Spinal cord (tissue), 10 donors: ENCODE results near the gene GALNT6. TPM values are rescaled to one million over a fixed set of nuclear protein-coding genes. Genes with fewer than 3 reads are reported as not detected.

Source experiments
- DNase-seq, 6 donors: peaks; one replicate each; pipeline versions ENCODE4 v3.0.0 to v3.0.0-alpha.2; 2013 to 2015; ENCODE audit warnings: low spot score in 6 of 6, low read depth in 4 of 6
- H3K27ac ChIP-seq: one replicate; pipeline ENCODE4 v1.5.1; 2013; ENCODE audit warnings: low read depth, low read length, control low read depth
- H3K27me3 ChIP-seq: one replicate; pipeline ENCODE4 v1.6.1; 2013; ENCODE audit warnings: low read length; ENCODE audit not compliant: control insufficient read depth, insufficient read depth
- H3K36me3 ChIP-seq: one replicate; pipeline ENCODE4 v1.6.1; 2013; ENCODE audit warnings: low read length; ENCODE audit not compliant: control insufficient read depth, insufficient read depth
- H3K4me1 ChIP-seq: one replicate; pipeline ENCODE4 v1.6.1; 2013; ENCODE audit warnings: low read length; ENCODE audit not compliant: control insufficient read depth, insufficient read depth
- H3K4me3 ChIP-seq: one replicate; pipeline ENCODE4 v1.5.1; 2013; ENCODE audit warnings: low read depth, low read length, control low read depth
- H3K9me3 ChIP-seq: one replicate; pipeline ENCODE4 v1.6.1; 2013; ENCODE audit warnings: low read length; ENCODE audit not compliant: control insufficient read depth, insufficient read depth
- WGBS: methylation state at CpG from one replicate; pipeline ENCODE4 v1.1.5; 2013; ENCODE audit warnings: missing lambda C conversion rate; ENCODE audit not compliant: insufficient coverage; 5-methylcytosine and 5-hydroxymethylcytosine counted together
- long read RNA-seq, 4 donors: transcript quantifications; one replicate each; lab custom pipeline, GENCODE V29; 2026
- polyA plus RNA-seq, 2 donors: library from polyadenylated mRNA; unstranded; fragments of 120-200 nt; gene quantifications; one replicate each; pipeline ENCODE4 v1.2.1, GENCODE V29; 2013; ENCODE audit not compliant: insufficient read length in 2 of 2
- total RNA-seq, 2 donors: library from RNA; depleted of rRNA in 1 of 2; stranded (reverse); fragments of 120-200 nt in 1 of 2; fragments of >200 nt in 1 of 2; gene quantifications; one replicate each; pipeline versions ENCODE4 v1.2.3 to v1.2.4, GENCODE V29; 2013 to 2014
- donor health status: healthy.

GALNT6 gene
- 1 to 10 TPM; 1.2 to 5.0 TPM for total RNA-seq
- polyA plus RNA-seq = under 1 TPM; 0.80 to 0.82 TPM
- long read RNA-seq, donor 1 = 0 reads
- long read RNA-seq, donor 2 = 0 reads
- long read RNA-seq, donor 3 = 0 reads
- long read RNA-seq, donor 4 = 0 reads

- H3K4me3 ChIP-seq = peak within 1 kb of the TSS; percentile 43
- DNase-seq = peak in 1 of 6 donors; percentile 21
- H3K4me1 ChIP-seq = peaks cover 28% of the 10 kb centered on the region
- H3K36me3 ChIP-seq = no peaks in the 10 kb centered on the region
- peaks cover 49% of the 10 kb centered on the region for H3K27me3 ChIP-seq
- H3K27ac ChIP-seq = no peak within 1 kb of the TSS
- under 1% methylated on average over 73 of the region's 73 CpGs for WGBS
- no peaks in the 10 kb centered on the region for H3K9me3 ChIP-seq
These were observed at the start of gene GALNT6 for GRCh38 chr12:51391283-51392123. TSS of gene GALNT6 (minus strand) at chr12:51391406. CDS start at chr12:51379781, 11,625 bp downstream.

GRCh38 chr12:51439330-51439729 lies 48.1 kb upstream of the GALNT6 start:
- WGBS = 75% methylated on average over 2 of the region's 2 CpGs
- Histone ChIP-seq H3K4me3 (no peak overlapping the region), H3K36me3 (no peaks in the 10 kb centered on the region), H3K4me1 (no peaks in the 10 kb centered on the region), H3K9me3 (no peaks in the 10 kb centered on the region), H3K27ac (no peak overlapping the region), H3K27me3 (no peaks in the 10 kb centered on the region)
- DNase-seq = no peak

GRCh38 chr12:51437431-51437830 lies 46.2 kb upstream of the GALNT6 start:
- Histone ChIP-seq H3K4me3 (no peak overlapping the region), H3K9me3 (no peaks in the 10 kb centered on the region), H3K27me3 (no peaks in the 10 kb centered on the region), H3K4me1 (no peaks in the 10 kb centered on the region), H3K27ac (no peak overlapping the region), H3K36me3 (no peaks in the 10 kb centered on the region)
- no peak for DNase-seq
- WGBS = 82% methylated on average over 1 of the region's 1 CpG

- Histone ChIP-seq H3K9me3 (no peaks in the 10 kb centered on the region), H3K36me3 (no peaks in the 10 kb centered on the region), H3K27ac (no peak overlapping the region), H3K27me3 (no peaks in the 10 kb centered on the region), H3K4me1 (no peaks in the 10 kb centered on the region), H3K4me3 (no peak overlapping the region)
- WGBS = no CpG with 5 or more reads among the region's 1 CpG
- no peak for DNase-seq
These were observed 43.1 kb upstream of the GALNT6 start for GRCh38 chr12:51434305-51434704.

GRCh38 chr12:51432921-51433320 lies 41.7 kb upstream of the GALNT6 start:
- DNase-seq = no peak
- H3K27ac ChIP-seq = no peak overlapping the region
- no peaks in the 10 kb centered on the region for H3K9me3 ChIP-seq
- 80% methylated on average over 1 of the region's 2 CpGs for WGBS
- no peaks in the 10 kb centered on the region for H3K4me1 ChIP-seq
- H3K4me3 ChIP-seq = no peak overlapping the region
- no peaks in the 10 kb centered on the region for H3K27me3 ChIP-seq
- H3K36me3 ChIP-seq = no peaks in the 10 kb centered on the region

GRCh38 chr12:51430196-51430895 lies 39.1 kb upstream of the GALNT6 start:
- Histone ChIP-seq H3K27me3 (no peaks in the 10 kb centered on the region), H3K27ac (no peak overlapping the region), H3K9me3 (no peaks in the 10 kb centered on the region), H3K4me1 (peaks cover 1% of the 10 kb centered on the region), H3K36me3 (no peaks in the 10 kb centered on the region), H3K4me3 (no peak overlapping the region)
- no peak for DNase-seq
- WGBS = no CpG with 5 or more reads among the region's 4 CpGs

- no peaks in the 10 kb centered on the region for H3K36me3 ChIP-seq
- 100% methylated on average over 4 of the region's 4 CpGs for WGBS
- no peak for DNase-seq
- H3K9me3 ChIP-seq = no peaks in the 10 kb centered on the region
- peaks cover 6% of the 10 kb centered on the region for H3K4me1 ChIP-seq
- H3K27me3 ChIP-seq = no peaks in the 10 kb centered on the region
- H3K27ac ChIP-seq = no peak overlapping the region
- no peak overlapping the region for H3K4me3 ChIP-seq
These were observed 38.5 kb upstream of the GALNT6 start for GRCh38 chr12:51429700-51430099.

GRCh38 chr12:51428256-51428655 lies 37.0 kb upstream of the GALNT6 start:
- peaks cover 9% of the 10 kb centered on the region for H3K4me1 ChIP-seq
- no peaks in the 10 kb centered on the region for H3K9me3 ChIP-seq
- no peak for DNase-seq
- H3K27ac ChIP-seq = no peak overlapping the region
- no peaks in the 10 kb centered on the region for H3K36me3 ChIP-seq
- no peaks in the 10 kb centered on the region for H3K27me3 ChIP-seq
- no peak overlapping the region for H3K4me3 ChIP-seq
- 94% methylated on average over 4 of the region's 4 CpGs for WGBS

GRCh38 chr12:51424662-51425539 lies 33.7 kb upstream of the GALNT6 start, which contains the start of gene SLC4A8:
TSS of gene SLC4A8 (plus strand) at chr12:51424831. CDS start at chr12:51424988, 157 bp downstream.
- Histone ChIP-seq H3K9me3 (no peaks in the 10 kb centered on the region), H3K27ac (peak within 1 kb of the TSS; percentile 72), H3K4me3 (peak within 1 kb of the TSS; percentile 62), H3K27me3 (no peaks in the 10 kb centered on the region), H3K4me1 (peaks cover 9% of the 10 kb centered on the region), H3K36me3 (no peaks in the 10 kb centered on the region)
- peak; percentile 78 to 99 (median 88) for DNase-seq
- under 1% methylated on average over 73 of the region's 73 CpGs for WGBS
